H1 (cell line): ENCODE measurements around the gene HIVEP3.

Experiments used
- CREB1 ChIP-seq: IDR thresholded peaks from 2 replicates; pipeline ENCODE4 v1.6.1; 2012; ENCODE audit warnings: inconsistent platforms
- CTCF ChIP-seq, 3 experiments: IDR thresholded peaks; 1 replicate in 2 of 3; 2 replicates in 1 of 3; pipeline versions ENCODE4 v1.5.1 to v1.6.1; 2011; ENCODE audit warnings: low read length in 3 of 3, mild to moderate bottlenecking in 3 of 3, inconsistent platforms in 2 of 3, low read depth in 1 of 3, moderate library complexity in 1 of 3; ENCODE audit not compliant: insufficient read depth in 1 of 3; ENCODE audit errors: control extremely low read depth in 1 of 3
- GTF2F1 ChIP-seq: IDR thresholded peaks from 2 replicates; pipeline ENCODE4 v1.6.1; 2012; ENCODE audit warnings: low read depth, low read length, improper control_type of control experiment, borderline replicate concordance
- JUN ChIP-seq: IDR thresholded peaks from 2 replicates; pipeline ENCODE4 v1.6.1; 2011; ENCODE audit warnings: low read depth, mild to moderate bottlenecking, improper control_type of control experiment, low read length
- MAX ChIP-seq: IDR thresholded peaks from 2 replicates; pipeline ENCODE4 v1.6.1; 2012; ENCODE audit warnings: inconsistent platforms
- POLR2A ChIP-seq, 2 experiments: IDR thresholded peaks; 1 replicate in 1 of 2; 2 replicates in 1 of 2; pipeline ENCODE4 v1.6.1; 2011; ENCODE audit warnings: low read depth in 2 of 2, low read length in 2 of 2, mild to moderate bottlenecking in 2 of 2; ENCODE audit errors: control extremely low read depth in 1 of 2
- RFX5 ChIP-seq: IDR thresholded peaks from 2 replicates; pipeline ENCODE4 v1.6.1; 2011; ENCODE audit warnings: low read depth, low read length, improper control_type of control experiment, borderline replicate concordance
- SIX5 ChIP-seq: IDR thresholded peaks from 2 replicates; pipeline ENCODE4 v1.6.1; 2011; ENCODE audit warnings: mild to moderate bottlenecking, low read depth, low read length
- YY1 ChIP-seq: IDR thresholded peaks from 2 replicates; pipeline ENCODE4 v1.6.1; 2011; ENCODE audit warnings: low read depth, mild to moderate bottlenecking, low read length

GRCh38 chr1:41735139-41735538 is 183.6 kb downstream of the HIVEP3 start:
- TF ChIP-seq JUN (no peak), RFX5 (no peak), CTCF (IDR thresholded peaks at IDR 0.05; ENCODE audit: control extremely low read depth in 1 of 3, insufficient read depth in 1 of 3, low read depth in 1 of 3, low read length in 3 of 3) (no peak), CREB1 (no peak), SIX5 (no peak), MAX (no peak), YY1 (no peak), POLR2A (IDR thresholded peaks at IDR 0.05; ENCODE audit: control extremely low read depth in 1 of 2, low read depth in 2 of 2, low read length in 2 of 2) (no peak), GTF2F1 (no peak)
